GM12875 (cell line): ENCODE measurements around the gene LIPM.
A peak's percentile ranks its signal among the peaks of the same experiment; 100 is the strongest.

Experiments
- H3K4me3 ChIP-seq: one replicate; pipeline ENCODE4 v1.5.1; 2011; ENCODE audit warnings: low read depth, low read length, control low read depth
- TF ChIP-seq, protein P1 (sequence below): IDR thresholded peaks from 2 replicates; pipeline ENCODE4 v1.5.1; 2011; ENCODE audit warnings: low read depth, mild to moderate bottlenecking, control low read depth, inconsistent platforms, low read length, moderate library complexity, borderline replicate concordance; ENCODE audit not compliant: insufficient read depth

LIPM gene

DNA sequence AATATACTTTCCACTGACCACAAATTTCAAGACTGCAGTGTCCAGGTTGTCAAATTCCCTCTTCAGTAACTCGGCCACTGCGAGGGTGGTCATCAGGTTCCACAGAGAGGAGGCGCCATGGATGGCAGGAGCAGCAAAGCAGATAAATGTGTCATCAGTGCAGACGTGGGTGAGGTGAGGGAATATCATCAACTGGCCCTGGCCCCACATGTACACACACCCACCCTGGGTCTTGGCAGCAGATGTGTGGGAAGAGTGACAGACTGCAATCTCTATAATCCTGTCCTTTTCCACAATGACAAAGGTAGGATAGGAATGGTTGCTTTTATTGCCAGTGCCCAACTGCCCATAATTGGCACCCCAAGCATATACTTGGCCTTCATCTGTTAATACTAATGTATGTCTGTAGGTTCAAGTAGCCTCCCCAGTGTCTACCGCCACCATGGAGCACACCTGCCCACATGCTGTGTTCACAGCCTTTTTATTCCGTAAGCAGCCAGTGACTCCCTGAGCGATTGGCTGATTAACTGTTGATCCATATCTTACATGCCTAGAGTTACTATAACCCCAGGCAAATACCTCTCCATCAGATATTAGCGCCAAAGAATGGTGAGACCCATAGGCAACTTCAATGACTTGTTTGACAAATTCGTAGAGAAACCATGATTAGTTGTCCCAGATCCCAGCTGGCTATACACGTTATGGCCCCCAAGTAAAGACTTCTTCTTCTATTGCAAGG is 16.3 kb upstream of the LIPM start:
- TF ChIP-seq, protein P1, sequence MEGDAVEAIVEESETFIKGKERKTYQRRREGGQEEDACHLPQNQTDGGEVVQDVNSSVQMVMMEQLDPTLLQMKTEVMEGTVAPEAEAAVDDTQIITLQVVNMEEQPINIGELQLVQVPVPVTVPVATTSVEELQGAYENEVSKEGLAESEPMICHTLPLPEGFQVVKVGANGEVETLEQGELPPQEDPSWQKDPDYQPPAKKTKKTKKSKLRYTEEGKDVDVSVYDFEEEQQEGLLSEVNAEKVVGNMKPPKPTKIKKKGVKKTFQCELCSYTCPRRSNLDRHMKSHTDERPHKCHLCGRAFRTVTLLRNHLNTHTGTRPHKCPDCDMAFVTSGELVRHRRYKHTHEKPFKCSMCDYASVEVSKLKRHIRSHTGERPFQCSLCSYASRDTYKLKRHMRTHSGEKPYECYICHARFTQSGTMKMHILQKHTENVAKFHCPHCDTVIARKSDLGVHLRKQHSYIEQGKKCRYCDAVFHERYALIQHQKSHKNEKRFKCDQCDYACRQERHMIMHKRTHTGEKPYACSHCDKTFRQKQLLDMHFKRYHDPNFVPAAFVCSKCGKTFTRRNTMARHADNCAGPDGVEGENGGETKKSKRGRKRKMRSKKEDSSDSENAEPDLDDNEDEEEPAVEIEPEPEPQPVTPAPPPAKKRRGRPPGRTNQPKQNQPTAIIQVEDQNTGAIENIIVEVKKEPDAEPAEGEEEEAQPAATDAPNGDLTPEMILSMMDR: no peak
- H3K4me3 ChIP-seq: no peak overlapping the region

DNA sequence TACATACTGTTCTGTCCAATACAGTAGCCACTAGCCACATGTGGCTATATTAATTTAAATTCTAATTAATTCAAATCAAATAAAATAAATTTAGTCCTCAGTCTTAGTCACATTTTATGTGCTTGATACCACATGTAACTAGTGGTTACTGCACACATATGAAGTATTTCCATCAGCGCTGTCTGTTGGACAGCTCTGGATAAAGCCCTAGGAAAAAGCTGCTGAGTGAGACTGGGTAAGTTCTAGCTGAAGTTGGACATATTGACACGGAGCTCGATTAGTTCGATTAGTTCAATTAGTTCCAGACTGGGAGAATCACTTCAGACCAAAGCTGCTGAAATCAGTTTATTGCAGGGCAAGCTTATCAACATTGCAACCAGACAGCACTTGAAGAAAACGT is 15.1 kb upstream of the LIPM start:
- TF ChIP-seq, protein P1: no peak
- H3K4me3 ChIP-seq: no peak overlapping the region

DNA sequence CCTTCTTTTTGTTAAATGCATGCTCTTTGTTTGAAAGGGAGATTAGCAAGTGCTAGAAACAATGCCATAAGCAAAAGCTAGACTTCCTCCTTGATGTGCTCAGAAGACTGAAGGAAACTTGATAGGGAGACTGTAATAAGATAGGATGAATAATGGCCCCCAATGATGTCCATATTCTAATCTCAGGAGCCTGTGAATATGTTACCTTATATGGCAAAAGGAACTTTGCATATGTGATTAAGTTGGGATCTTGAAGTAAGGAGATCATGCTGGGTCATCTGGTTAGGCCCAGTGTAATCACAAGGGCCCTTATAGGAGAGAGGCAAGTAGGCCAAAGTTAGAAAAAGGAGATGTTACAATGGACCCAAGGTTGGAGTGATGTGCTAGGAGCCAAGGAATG is 13.6 kb upstream of the LIPM start:
- H3K4me3 ChIP-seq: no peak overlapping the region
- TF ChIP-seq, protein P1: no peak

DNA sequence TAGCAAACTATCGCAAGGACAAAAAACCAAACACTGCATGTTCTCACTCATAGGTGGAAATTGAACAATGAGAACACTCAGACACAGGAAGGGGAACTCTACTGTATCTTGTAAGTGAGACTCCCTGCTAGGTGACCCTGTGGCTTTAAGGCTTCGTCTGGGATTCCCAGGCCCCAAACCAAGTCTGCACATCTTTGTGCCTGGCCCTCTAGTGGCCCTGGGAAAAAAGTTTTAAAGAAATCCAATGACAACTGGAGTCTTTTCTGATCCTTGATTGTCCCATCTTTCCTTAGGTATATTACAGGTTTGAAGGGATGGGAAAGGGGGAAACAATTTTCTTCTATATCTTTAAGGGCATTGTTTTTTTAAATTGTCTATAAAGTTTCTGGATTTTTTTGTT is 10.6 kb upstream of the LIPM start:
- TF ChIP-seq, protein P1: peak; percentile 41; the same call in 1 of the 2 replicates
- no peak overlapping the region for H3K4me3 ChIP-seq

DNA sequence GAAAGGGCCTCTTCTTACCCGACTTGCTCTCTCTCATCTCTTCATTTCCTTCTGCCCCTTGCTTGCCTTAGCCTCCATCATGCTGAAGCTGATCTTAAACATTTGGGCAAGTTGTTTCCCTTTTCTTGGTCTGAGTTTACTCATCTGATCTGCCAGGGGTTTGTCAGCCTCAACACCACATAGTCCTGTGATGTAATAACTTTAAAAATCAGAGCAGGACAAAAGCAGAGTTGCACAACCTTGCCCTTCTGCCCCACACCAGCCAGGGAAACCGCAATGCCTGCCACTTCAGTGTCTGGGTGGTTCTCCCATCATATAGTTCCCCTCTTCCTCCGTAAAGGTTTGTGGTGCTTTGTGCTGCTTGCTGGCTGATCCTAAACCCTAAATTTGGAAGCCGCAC is 9.9 kb upstream of the LIPM start:
- H3K4me3 ChIP-seq: no peak overlapping the region
- TF ChIP-seq, protein P1: no peak

DNA sequence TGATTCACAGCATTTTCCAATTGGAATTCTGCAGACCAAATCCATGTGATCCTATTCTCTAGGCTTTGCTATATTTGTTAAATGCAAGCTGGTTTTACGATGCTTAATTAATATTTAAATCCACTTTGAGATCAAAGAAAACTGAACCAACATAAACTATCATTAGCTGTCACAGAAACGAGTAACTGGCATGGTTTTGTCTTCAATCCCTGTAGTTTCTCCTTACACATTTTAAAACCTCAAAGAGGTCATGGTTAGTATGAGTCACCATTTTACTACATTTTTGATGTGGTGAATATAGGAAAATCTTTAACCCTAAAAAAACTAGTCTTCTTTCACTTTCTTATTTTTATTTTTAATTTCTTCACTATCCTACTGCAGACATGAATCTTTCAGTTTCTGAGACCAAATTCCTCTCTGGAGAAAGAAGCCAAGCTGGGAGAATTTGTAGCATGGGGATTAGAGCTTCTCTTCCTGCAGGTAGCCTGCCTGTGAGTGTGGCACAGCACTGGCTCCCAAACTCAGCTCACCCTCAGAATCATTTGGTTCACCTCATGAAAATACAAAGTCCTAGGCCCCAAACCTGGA is 8.7 kb upstream of the LIPM start:
- H3K4me3 ChIP-seq: no peak overlapping the region
- TF ChIP-seq, protein P1: no peak

DNA sequence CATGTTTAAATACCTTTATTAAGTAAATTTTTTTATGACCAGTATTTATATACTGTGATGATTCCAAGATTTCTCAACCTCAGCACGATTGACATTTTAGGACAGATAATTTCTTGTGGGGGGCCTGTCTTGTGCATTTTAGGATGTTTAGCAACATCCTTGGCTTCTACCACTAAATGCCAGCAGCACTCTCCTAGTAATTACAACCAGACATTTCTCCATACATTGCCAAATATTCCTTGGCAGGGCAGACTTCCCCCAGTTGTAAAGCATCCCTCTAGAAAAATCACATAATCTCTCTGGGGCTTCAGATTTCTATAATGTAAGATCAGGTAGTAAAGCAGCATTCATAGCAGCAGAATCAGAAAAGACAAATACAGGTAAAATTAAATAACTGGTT is 7.8 kb upstream of the LIPM start:
- H3K4me3 ChIP-seq: no peak overlapping the region
- TF ChIP-seq, protein P1: no peak
